K562 (cell line): Measurements from ENCODE around the gene HINT3. TPM values are rescaled to one million over a fixed set of nuclear protein-coding genes. Genes with fewer than 3 reads are reported as not detected.

Source experiments
- BMI1 ChIP-seq: fragments of 150-350 bp; IDR thresholded peaks from 2 replicates; pipeline ENCODE4 v1.6.1; 2014; ENCODE audit warnings: low read length
- BRCA1 ChIP-seq, 2 experiments: fragments of 450-650 bp in 1 of 2; sonication (generic) in 1 of 2; formaldehyde crosslinking in 1 of 2; IDR thresholded peaks; 2 replicates each; pipeline versions ENCODE4 v1.5.0 to v1.6.1; 2017 to 2020; ENCODE audit warnings: mild to moderate bottlenecking in 1 of 2, missing genetic modification reagents in 1 of 2
- CBX2 ChIP-seq: fragments of 200-600 bp; sonication (generic); IDR thresholded peaks from one replicate; pipeline ENCODE4 v1.6.1; 2012; ENCODE audit warnings: mild to moderate bottlenecking, low read length, inconsistent platforms; ENCODE audit not compliant: insufficient read depth, poor library complexity, severe bottlenecking
- COPS2 ChIP-seq: fragments of 450-650 bp; conservative IDR thresholded peaks from 2 replicates; pipeline ENCODE4 v1.6.1; 2016; ENCODE audit warnings: mild to moderate bottlenecking, moderate library complexity
- DLX4 ChIP-seq: fragments of 250-450 bp; sonication (Bioruptor Pico); IDR thresholded peaks from 2 replicates; pipeline ENCODE4 v1.6.1; 2021; ENCODE audit warnings: mild to moderate bottlenecking
- DNMT1 ChIP-seq: fragments of 450-650 bp; IDR thresholded peaks from 2 replicates; pipeline ENCODE4 v1.6.1; 2016; ENCODE audit warnings: antibody characterized with exemption, mild to moderate bottlenecking
- DPF2 ChIP-seq: fragments of 450-650 bp; IDR thresholded peaks from 2 replicates; pipeline ENCODE4 v1.6.1; 2016
- ELK3 ChIP-seq: fragments of 450-650 bp; formaldehyde crosslinking; IDR thresholded peaks from 2 replicates; pipeline ENCODE4 v1.4.0; 2020; ENCODE audit warnings: mild to moderate bottlenecking
- GATAD2A ChIP-seq: fragments of 450-650 bp; IDR thresholded peaks from 2 replicates; pipeline ENCODE4 v1.6.1; 2017
- JUNB ChIP-seq: fragments of 450-650 bp; formaldehyde crosslinking; conservative IDR thresholded peaks from 2 replicates; pipeline ENCODE4 v1.4.0; 2020; ENCODE audit warnings: mild to moderate bottlenecking
- LCOR ChIP-seq: sonication (generic); formaldehyde crosslinking; IDR thresholded peaks from 2 replicates; pipeline ENCODE4 v1.8.0; 2022; ENCODE audit warnings: mild to moderate bottlenecking, missing genetic modification reagents
- MTA1 ChIP-seq: fragments of 450-650 bp; IDR thresholded peaks from 2 replicates; pipeline ENCODE4 v1.6.1; 2017; ENCODE audit warnings: borderline replicate concordance
- NCOA4 ChIP-seq: fragments of 450-650 bp; IDR thresholded peaks from 2 replicates; pipeline ENCODE4 v1.6.1; 2018; ENCODE audit warnings: mild to moderate bottlenecking; ENCODE audit not compliant: partially characterized antibody
- NFE2 ChIP-seq: IDR thresholded peaks from 2 replicates; pipeline ENCODE4 v1.6.1; 2014; ENCODE audit warnings: antibody characterized with exemption, low read depth
- NR0B1 ChIP-seq: fragments of 450-650 bp; IDR thresholded peaks from one replicate; pipeline ENCODE4 v1.6.1; 2018; ENCODE audit warnings: mild to moderate bottlenecking, moderate library complexity; ENCODE audit not compliant: partially characterized antibody
- POLR2H ChIP-seq: IDR thresholded peaks from 2 replicates; pipeline ENCODE4 v1.6.1; 2016; ENCODE audit warnings: missing genetic modification characterization, low read depth, mild to moderate bottlenecking, control low read depth, missing compliant biosample characterization, moderate library complexity
- PYGO2 ChIP-seq: fragments of 450-650 bp; IDR thresholded peaks from 2 replicates; pipeline ENCODE4 v1.6.1; 2016; ENCODE audit warnings: mild to moderate bottlenecking, missing genetic modification characterization, moderate library complexity, missing compliant biosample characterization
- RAD51 ChIP-seq: fragments of 450-650 bp; IDR thresholded peaks from 2 replicates; pipeline ENCODE4 v1.7.1; 2016; ENCODE audit warnings: low read depth, mild to moderate bottlenecking, borderline replicate concordance
- RBM34 ChIP-seq: fragments of 200-400 bp; formaldehyde crosslinking; IDR thresholded peaks from 2 replicates; pipeline ENCODE4 v1.6.1; 2018; ENCODE audit warnings: low read length, borderline replicate concordance; ENCODE audit not compliant: insufficient read depth
- SREBF2 ChIP-seq: sonication (generic); formaldehyde crosslinking; IDR thresholded peaks from 2 replicates; pipeline ENCODE4 v1.4.0; 2020; ENCODE audit warnings: mild to moderate bottlenecking, missing genetic modification reagents
- TBP ChIP-seq: optimal IDR thresholded peaks from 2 replicates; pipeline ENCODE3; 2011; ENCODE audit warnings: low read depth, low read length, improper control_type of control experiment
- USF1 ChIP-seq: sonication (generic); formaldehyde crosslinking; IDR thresholded peaks from 2 replicates; pipeline ENCODE4 v1.9.0; 2022; ENCODE audit warnings: mild to moderate bottlenecking, missing genetic modification reagents
- ZHX1 ChIP-seq: fragments of 150-350 bp; conservative IDR thresholded peaks from 2 replicates; pipeline ENCODE4 v1.6.1; 2014; ENCODE audit warnings: low read length
- ZNF143 ChIP-seq: sonication (generic); formaldehyde crosslinking; IDR thresholded peaks from 2 replicates; pipeline ENCODE4 v1.9.0; 2022; ENCODE audit warnings: mild to moderate bottlenecking, missing genetic modification reagents
- ZNF184 ChIP-seq: sonication (generic); formaldehyde crosslinking; IDR thresholded peaks from 2 replicates; pipeline ENCODE4 v1.5.0; 2020; ENCODE audit warnings: missing genetic modification reagents
- polyA plus RNA-seq, 8 experiments: library from polyadenylated mRNA; depleted of rRNA in 4 of 8; stranded (reverse) in 5 of 8; unstranded in 3 of 8; fragments of >200 nt; fragmentation: Nextera tagmentation in 2 of 8; fragmentation: Illumina TruSeq in 1 of 8; extraction: Ambion mirVana in 2 of 8; extraction: Trizol in 1 of 8; gene quantifications; 2 replicates each; pipeline versions ENCODE4 v1.2.1 to v1.2.3, GENCODE V29; 2011 to 2014; ENCODE audit warnings: inconsistent platforms in 1 of 8, missing spikeins in 1 of 8
- total RNA-seq, 7 experiments: library from RNA; depleted of rRNA in 6 of 7; stranded (reverse); fragments of >200 nt in 6 of 7; fragmentation: Illumina TruSeq in 2 of 7; extraction: Trizol in 2 of 7; gene quantifications; 2 replicates each; pipeline versions ENCODE4 v1.2.1 to v1.2.3, GENCODE V29; 2011 to 2021; ENCODE audit warnings: low replicate concordance in 1 of 7

Gene HINT3
- total and polyA plus RNA-seq, 9 of the 15 experiments (the other 6 are each of a cell fraction or from before 2014, with no cell fraction given), result 1.4 to 16.6 (median 10.8) TPM

GRCh38 chr6:125987026-125987617, 30.6 kb downstream of the HINT3 start (continued):
- no peak for TF ChIP-seq GATAD2A
- no peak for TF ChIP-seq ZHX1
- TF ChIP-seq NFE2, result no peak
- no peak for TF ChIP-seq RBM34
- TF ChIP-seq NCOA4, result no peak
- no peak for TF ChIP-seq DNMT1
- TF ChIP-seq JUNB (CRISPR knock-in tag), result no peak
- no peak for TF ChIP-seq MTA1
- TF ChIP-seq NR0B1, result no peak
- no peak for TF ChIP-seq TBP
- TF ChIP-seq ZNF184 (CRISPR knock-in tag), result no peak
- TF ChIP-seq RAD51, result no peak
- TF ChIP-seq SREBF2 (CRISPR knock-in tag), result no peak
- no peak for TF ChIP-seq PYGO2 (tag)
- TF ChIP-seq USF1 (CRISPR knock-in tag), result no peak
- TF ChIP-seq BRCA1 (IDR thresholded peaks at IDR 0.05), result no peak
- TF ChIP-seq BRCA1 (CRISPR knock-in tag; IDR thresholded peaks at IDR 0.05), result no peak
- no peak for TF ChIP-seq DLX4 (CRISPR knock-in tag)
- TF ChIP-seq DPF2, result no peak
- TF ChIP-seq POLR2H (tag), result no peak
- TF ChIP-seq BMI1, result no peak
- no peak for TF ChIP-seq ZNF143
- TF ChIP-seq COPS2, result no peak
- no peak for TF ChIP-seq CBX2
- TF ChIP-seq LCOR (CRISPR knock-in tag), result no peak
- no peak for TF ChIP-seq ELK3
